PFSK-1 (cell line): ENCODE results near the gene TIMM10.

Source experiments
- FOXP2 ChIP-seq: optimal IDR thresholded peaks from 2 replicates; pipeline ENCODE3; 2011; ENCODE audit warnings: borderline replicate concordance, control low read depth, inconsistent platforms; ENCODE audit not compliant: insufficient read depth; ENCODE audit errors: extremely low read length, extremely low read depth
- POLR2AphosphoS5 ChIP-seq: IDR thresholded peaks from 2 replicates; pipeline ENCODE4 v1.6.1; 2012; ENCODE audit warnings: low read depth, mild to moderate bottlenecking, control low read depth, low read length, moderate library complexity
- REST ChIP-seq, 2 experiments: IDR thresholded peaks; 2 replicates each; pipeline versions ENCODE4 v1.6.1 to v1.8.0; 2011 to 2012; ENCODE audit warnings: low read depth in 2 of 2, low read length in 2 of 2, control low read depth in 1 of 2, inconsistent platforms in 1 of 2, mild to moderate bottlenecking in 1 of 2, moderate library complexity in 1 of 2; ENCODE audit not compliant: insufficient read depth in 1 of 2
- SIN3A ChIP-seq: IDR thresholded peaks from 2 replicates; pipeline ENCODE4 v1.6.1; 2012; ENCODE audit warnings: mild to moderate bottlenecking, low read length, moderate library complexity, borderline replicate concordance; ENCODE audit not compliant: insufficient read depth
- TAF1 ChIP-seq: IDR thresholded peaks from 2 replicates; pipeline ENCODE4 v1.6.1; 2012; ENCODE audit warnings: low read length, control low read depth, borderline replicate concordance; ENCODE audit not compliant: insufficient read depth

The TIMM10 gene

GRCh38 chr11:57485217-57485990 is 45.1 kb downstream of the TIMM10 start:
- TF ChIP-seq POLR2AphosphoS5 (no peak), REST (IDR thresholded peaks at IDR 0.05; ENCODE audit: insufficient read depth in 1 of 2, low read depth in 2 of 2, low read length in 2 of 2) (no peak), TAF1 (no peak), FOXP2 (no peak), SIN3A (no peak)

- no peak for TF ChIP-seq TAF1
- TF ChIP-seq SIN3A = no peak
- no peak for TF ChIP-seq POLR2AphosphoS5
- no peak for TF ChIP-seq FOXP2
- TF ChIP-seq REST (IDR thresholded peaks at IDR 0.05; ENCODE audit: insufficient read depth in 1 of 2, low read depth in 2 of 2, low read length in 2 of 2) = no peak
These were observed 46.3 kb downstream of the TIMM10 start for GRCh38 chr11:57484141-57484710.

GRCh38 chr11:57483562-57483918 is 47.0 kb downstream of the TIMM10 start:
- no peak for TF ChIP-seq FOXP2
- TF ChIP-seq TAF1 = no peak
- TF ChIP-seq POLR2AphosphoS5 = no peak
- TF ChIP-seq SIN3A = no peak
- TF ChIP-seq REST (IDR thresholded peaks at IDR 0.05; ENCODE audit: insufficient read depth in 1 of 2, low read depth in 2 of 2, low read length in 2 of 2) = no peak

GRCh38 chr11:57482782-57483561 is 47.6 kb downstream of the TIMM10 start:
- TF ChIP-seq POLR2AphosphoS5 (no peak), TAF1 (no peak), FOXP2 (no peak), SIN3A (no peak), REST (IDR thresholded peaks at IDR 0.05; ENCODE audit: insufficient read depth in 1 of 2, low read depth in 2 of 2, low read length in 2 of 2) (no peak)
